ENCODE data around the gene SLC6A8.
"Not testable (repeated sequence)": the region's sequence is repeated elsewhere in the genome, so short reads cannot be mapped to it uniquely, and the experiment has no call there.

The SLC6A8 gene

DNA sequence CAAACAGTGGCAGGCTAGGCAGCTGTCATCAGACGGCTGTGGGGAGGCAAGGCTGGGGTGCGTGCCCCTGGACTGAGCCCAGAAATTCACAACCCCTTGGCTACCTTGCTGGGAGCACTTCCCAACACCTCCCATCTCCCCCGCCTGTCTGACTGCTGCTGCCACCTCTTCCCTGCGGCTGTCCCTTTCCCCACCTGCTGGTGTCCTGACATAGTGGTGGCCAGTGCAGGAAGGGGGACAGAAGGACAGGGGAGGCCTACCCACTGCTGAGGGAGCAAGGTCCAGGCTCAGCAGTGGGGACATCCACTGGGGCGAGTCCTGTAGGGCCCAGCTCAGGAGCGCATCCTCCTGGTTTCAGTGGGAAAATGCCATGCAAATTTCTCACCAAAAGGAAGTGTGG, 40.4 kb downstream of the SLC6A8 start:
- H3K9ac ChIP-seq (ENCODE audit: low read length), result no peak overlapping the region
- H3K4me1 ChIP-seq (ENCODE audit: control insufficient read depth, insufficient read depth, low read length), result peaks cover 31% of the 10 kb centered on the region

GRCh38 chrX:153728951-153729631, 41.4 kb downstream of the SLC6A8 start:
- H3K27me3 ChIP-seq (ENCODE audit: control insufficient read depth, insufficient read depth, low read length), result no peaks in the 10 kb centered on the region

More for the DNA sequence above, 40.4 kb downstream of the SLC6A8 start:
- no peaks in the 10 kb centered on the region for H3K36me3 ChIP-seq (ENCODE audit: control insufficient read depth, insufficient read depth, low read length)
- H3K4me3 ChIP-seq (ENCODE audit: low read length), result no peak overlapping the region
- no peaks in the 10 kb centered on the region for H3K9me3 ChIP-seq (ENCODE audit: control insufficient read depth, low read length)
- no peaks in the 10 kb centered on the region for H3K27me3 ChIP-seq (ENCODE audit: control insufficient read depth, insufficient read depth, low read length)

DNA sequence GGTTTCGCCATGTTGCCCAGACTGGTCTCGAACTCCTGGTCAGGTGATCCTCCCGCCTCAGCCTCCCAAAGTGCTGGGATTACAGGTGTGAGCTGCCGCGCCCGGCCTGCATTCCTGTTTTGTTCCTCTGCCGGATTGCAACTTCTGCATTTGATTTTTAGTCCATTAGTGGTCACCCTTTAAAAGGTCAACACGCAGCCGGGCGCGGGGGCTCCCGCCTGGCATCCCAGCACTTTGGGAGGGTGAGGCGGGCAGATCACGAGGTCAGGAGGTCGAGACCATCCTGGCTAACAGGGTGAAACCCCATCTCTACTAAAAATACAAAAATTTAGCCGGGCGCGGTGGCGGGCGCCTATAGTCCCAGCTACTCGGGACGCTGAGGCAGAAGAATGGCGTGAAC, 42.4 kb downstream of the SLC6A8 start:
- not testable (repeated sequence) for H3K9ac ChIP-seq (ENCODE audit: low read length)

More at GRCh38 chrX:153728951-153729631, 41.4 kb downstream of the SLC6A8 start:
- no peak overlapping the region for H3K9ac ChIP-seq (ENCODE audit: low read length)
- H3K9me3 ChIP-seq (ENCODE audit: control insufficient read depth, low read length), result no peaks in the 10 kb centered on the region
- peaks cover 31% of the 10 kb centered on the region for H3K4me1 ChIP-seq (ENCODE audit: control insufficient read depth, insufficient read depth, low read length)
- H3K4me3 ChIP-seq (ENCODE audit: low read length), result no peak overlapping the region
- H3K36me3 ChIP-seq (ENCODE audit: control insufficient read depth, insufficient read depth, low read length), result no peaks in the 10 kb centered on the region

GRCh38 chrX:153731117-153731844, 43.6 kb downstream of the SLC6A8 start:
- no peaks in the 10 kb centered on the region for H3K36me3 ChIP-seq (ENCODE audit: control insufficient read depth, insufficient read depth, low read length)
- no peaks in the 10 kb centered on the region for H3K9me3 ChIP-seq (ENCODE audit: control insufficient read depth, low read length)
- H3K4me1 ChIP-seq (ENCODE audit: control insufficient read depth, insufficient read depth, low read length), result peaks cover 19% of the 10 kb centered on the region
- H3K27me3 ChIP-seq (ENCODE audit: control insufficient read depth, insufficient read depth, low read length), result no peaks in the 10 kb centered on the region
- H3K9ac ChIP-seq (ENCODE audit: low read length), result no peak overlapping the region
- H3K4me3 ChIP-seq (ENCODE audit: low read length), result no peak overlapping the region

More for the DNA sequence above, 42.4 kb downstream of the SLC6A8 start:
- H3K36me3 ChIP-seq (ENCODE audit: control insufficient read depth, insufficient read depth, low read length); H3K27me3 ChIP-seq (ENCODE audit: control insufficient read depth, insufficient read depth, low read length); H3K4me3 ChIP-seq (ENCODE audit: low read length); H3K9me3 ChIP-seq (ENCODE audit: control insufficient read depth, low read length): not testable (repeated sequence)
- H3K4me1 ChIP-seq (ENCODE audit: control insufficient read depth, insufficient read depth, low read length), result peaks cover 31% of the 10 kb centered on the region

- H3K9me3 ChIP-seq (ENCODE audit: control insufficient read depth, low read length), result no peaks in the 10 kb centered on the region
- H3K36me3 ChIP-seq (ENCODE audit: control insufficient read depth, insufficient read depth, low read length), result no peaks in the 10 kb centered on the region
- H3K4me1 ChIP-seq (ENCODE audit: control insufficient read depth, insufficient read depth, low read length), result peaks cover 14% of the 10 kb centered on the region
- H3K9ac ChIP-seq (ENCODE audit: low read length), result no peak overlapping the region
- H3K27me3 ChIP-seq (ENCODE audit: control insufficient read depth, insufficient read depth, low read length), result no peaks in the 10 kb centered on the region
- H3K4me3 ChIP-seq (ENCODE audit: low read length), result no peak overlapping the region
Measured at GRCh38 chrX:153731845-153732215, 44.1 kb downstream of the SLC6A8 start.

DNA sequence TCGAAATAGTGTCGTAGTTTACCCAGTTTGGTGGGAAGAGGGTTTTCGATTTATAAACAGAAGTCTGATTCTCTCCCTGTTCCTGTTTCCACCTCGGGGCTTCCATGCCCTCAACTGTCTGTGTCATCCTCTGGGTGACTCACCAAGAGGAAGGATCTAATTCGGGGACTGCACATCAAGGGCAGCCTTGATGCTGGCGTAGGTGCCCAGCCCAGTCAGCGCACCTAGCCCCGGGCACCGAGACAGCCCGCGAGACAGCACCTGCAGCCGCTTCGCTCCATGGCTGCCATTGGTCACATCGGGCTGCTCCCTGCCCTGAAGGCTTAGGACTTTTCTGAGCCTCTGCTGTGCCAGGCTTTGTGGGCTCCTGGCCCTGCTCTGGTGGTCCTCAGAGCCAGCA, 44.7 kb downstream of the SLC6A8 start:
- H3K9me3 ChIP-seq (ENCODE audit: control insufficient read depth, low read length), result no peaks in the 10 kb centered on the region
- no peak overlapping the region for H3K4me3 ChIP-seq (ENCODE audit: low read length)
- H3K4me1 ChIP-seq (ENCODE audit: control insufficient read depth, insufficient read depth, low read length), result peaks cover 8% of the 10 kb centered on the region
- no peaks in the 10 kb centered on the region for H3K27me3 ChIP-seq (ENCODE audit: control insufficient read depth, insufficient read depth, low read length)
- no peaks in the 10 kb centered on the region for H3K36me3 ChIP-seq (ENCODE audit: control insufficient read depth, insufficient read depth, low read length)
- no peak overlapping the region for H3K9ac ChIP-seq (ENCODE audit: low read length)

DNA sequence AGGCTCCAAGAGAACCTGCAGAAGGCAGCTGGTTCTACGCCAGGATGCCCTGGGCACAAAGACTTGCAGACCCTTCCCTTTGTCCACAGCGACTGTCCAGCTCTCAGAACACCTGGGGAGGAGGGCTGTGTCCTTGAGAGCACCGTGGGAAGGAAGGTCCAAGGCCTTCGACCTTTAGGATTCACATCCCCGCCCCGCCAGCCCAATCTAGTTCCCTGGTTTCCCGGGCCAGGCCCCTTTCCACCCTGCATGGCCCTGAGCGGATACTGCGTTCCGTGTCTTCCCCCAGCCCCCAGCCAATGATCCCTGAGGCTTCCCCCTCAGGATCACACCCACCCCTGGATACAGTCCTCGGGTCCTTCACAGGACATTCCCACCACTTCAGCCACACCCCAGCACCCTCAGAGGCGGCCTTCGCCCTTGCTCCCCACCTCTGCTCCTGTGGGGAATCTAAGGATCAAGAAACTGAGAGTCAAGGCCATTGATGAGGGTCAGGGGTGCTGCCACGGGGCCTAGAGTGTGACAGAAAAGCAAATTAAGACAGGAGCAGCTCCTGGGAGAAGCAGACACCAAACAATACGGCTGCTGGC, 46.0 kb downstream of the SLC6A8 start:
- Histone ChIP-seq H3K4me3 (ENCODE audit: low read length) (no peak overlapping the region), H3K9ac (ENCODE audit: low read length) (no peak overlapping the region), H3K36me3 (ENCODE audit: control insufficient read depth, insufficient read depth, low read length) (no peaks in the 10 kb centered on the region), H3K27me3 (ENCODE audit: control insufficient read depth, insufficient read depth, low read length) (no peaks in the 10 kb centered on the region), H3K4me1 (ENCODE audit: control insufficient read depth, insufficient read depth, low read length) (no peaks in the 10 kb centered on the region), H3K9me3 (ENCODE audit: control insufficient read depth, low read length) (no peaks in the 10 kb centered on the region)

DNA sequence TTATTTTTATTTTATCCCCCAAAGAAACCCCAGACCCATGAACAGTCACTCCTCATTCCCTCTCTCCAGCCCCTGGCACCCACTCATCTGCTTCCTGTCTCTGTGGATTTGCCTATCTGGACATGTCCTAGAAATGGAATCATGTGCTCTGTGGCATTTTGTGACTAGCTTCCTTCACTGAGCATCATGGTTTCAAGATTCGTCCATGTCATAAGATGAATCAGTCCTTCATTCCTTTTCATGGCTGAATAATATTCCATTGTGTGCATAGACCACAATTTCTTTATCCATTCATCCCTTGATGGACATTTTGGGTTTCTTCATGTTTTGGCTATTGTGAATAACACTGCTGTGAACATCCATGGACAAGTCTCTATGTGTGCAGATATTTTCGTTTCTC, 47.1 kb downstream of the SLC6A8 start:
- H3K4me1 ChIP-seq (ENCODE audit: control insufficient read depth, insufficient read depth, low read length), result no peaks in the 10 kb centered on the region
- no peaks in the 10 kb centered on the region for H3K27me3 ChIP-seq (ENCODE audit: control insufficient read depth, insufficient read depth, low read length)
- H3K9me3 ChIP-seq (ENCODE audit: control insufficient read depth, low read length), result no peaks in the 10 kb centered on the region
- no peak overlapping the region for H3K4me3 ChIP-seq (ENCODE audit: low read length)
- no peaks in the 10 kb centered on the region for H3K36me3 ChIP-seq (ENCODE audit: control insufficient read depth, insufficient read depth, low read length)
- no peak overlapping the region for H3K9ac ChIP-seq (ENCODE audit: low read length)

DNA sequence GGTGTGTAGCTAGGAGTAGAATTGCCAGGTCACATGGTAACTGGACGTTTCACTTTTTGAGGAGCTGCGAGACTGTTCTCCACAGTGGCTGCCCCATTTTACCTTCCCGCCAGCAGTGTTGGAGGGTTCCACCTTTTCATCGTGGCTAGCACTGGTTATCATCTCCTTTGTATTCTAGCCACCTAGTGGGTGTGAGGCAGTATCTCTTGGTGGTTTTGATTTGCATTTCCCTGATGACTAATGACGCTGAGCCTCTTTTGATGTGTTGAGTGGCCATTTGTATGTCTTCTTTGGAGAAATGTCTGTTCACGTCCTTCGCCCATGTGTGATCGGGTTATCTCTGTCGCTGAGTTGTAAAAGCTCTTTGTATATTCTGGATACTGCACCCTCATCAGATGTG, 47.5 kb downstream of the SLC6A8 start:
- Histone ChIP-seq H3K9ac (ENCODE audit: low read length) (no peak overlapping the region), H3K27me3 (ENCODE audit: control insufficient read depth, insufficient read depth, low read length) (no peaks in the 10 kb centered on the region), H3K4me3 (ENCODE audit: low read length) (no peak overlapping the region), H3K4me1 (ENCODE audit: control insufficient read depth, insufficient read depth, low read length) (no peaks in the 10 kb centered on the region), H3K36me3 (ENCODE audit: control insufficient read depth, insufficient read depth, low read length) (no peaks in the 10 kb centered on the region), H3K9me3 (ENCODE audit: control insufficient read depth, low read length) (no peaks in the 10 kb centered on the region)

- Histone ChIP-seq H3K4me1 (ENCODE audit: control insufficient read depth, insufficient read depth, low read length) (no peaks in the 10 kb centered on the region), H3K4me3 (ENCODE audit: low read length) (no peak overlapping the region), H3K9me3 (ENCODE audit: control insufficient read depth, low read length) (no peaks in the 10 kb centered on the region), H3K27me3 (ENCODE audit: control insufficient read depth, insufficient read depth, low read length) (no peaks in the 10 kb centered on the region), H3K36me3 (ENCODE audit: control insufficient read depth, insufficient read depth, low read length) (no peaks in the 10 kb centered on the region), H3K9ac (ENCODE audit: low read length) (no peak overlapping the region)
Measured at GRCh38 chrX:153736071-153736820, 48.5 kb downstream of the SLC6A8 start.

- Histone ChIP-seq H3K4me1 (ENCODE audit: control insufficient read depth, insufficient read depth, low read length) (no peaks in the 10 kb centered on the region), H3K9me3 (ENCODE audit: control insufficient read depth, low read length) (no peaks in the 10 kb centered on the region), H3K4me3 (ENCODE audit: low read length) (no peak overlapping the region), H3K27me3 (ENCODE audit: control insufficient read depth, insufficient read depth, low read length) (no peaks in the 10 kb centered on the region), H3K36me3 (ENCODE audit: control insufficient read depth, insufficient read depth, low read length) (no peaks in the 10 kb centered on the region), H3K9ac (ENCODE audit: low read length) (no peak overlapping the region)
Measured at GRCh38 chrX:153736871-153737441, 49.2 kb downstream of the SLC6A8 start.

Data from mucosa of stomach (tissue), 1 donor.